Liver (tissue), 9 donors: Measurements from ENCODE around the gene MST1R. TPM values are rescaled to one million over a fixed set of nuclear protein-coding genes. Genes with fewer than 3 reads are reported as not detected.
"Not testable (repeated sequence)": the region's sequence is repeated elsewhere in the genome, so short reads cannot be mapped to it uniquely, and the experiment has no call there.

Source experiments
- DNase-seq: peaks from one replicate; pipeline ENCODE4 v3.0.0-alpha.2; 2017; ENCODE audit warnings: low spot score
- H3K27ac ChIP-seq, 2 donors: one replicate each; pipeline ENCODE4 v1.7.0; 2013; ENCODE audit warnings: inconsistent platforms in 2 of 2, low read length in 2 of 2, control low read depth in 1 of 2, low read depth in 1 of 2, mild to moderate bottlenecking in 1 of 2
- H3K27me3 ChIP-seq, 4 donors: one replicate each; pipeline versions ENCODE4 v1.6.1 to v1.7.0; 2013; ENCODE audit warnings: low read length in 3 of 4, inconsistent platforms in 1 of 4, mild to moderate bottlenecking in 1 of 4, moderate library complexity in 1 of 4; ENCODE audit not compliant: control insufficient read depth in 4 of 4, insufficient read depth in 4 of 4
- H3K36me3 ChIP-seq, 4 donors: one replicate each; pipeline versions ENCODE4 v1.6.1 to v1.7.0; 2013; ENCODE audit warnings: low read length in 3 of 4, mild to moderate bottlenecking in 3 of 4, low read depth in 1 of 4, moderate library complexity in 1 of 4; ENCODE audit not compliant: control insufficient read depth in 4 of 4, insufficient read depth in 3 of 4
- H3K4me1 ChIP-seq, 4 donors: one replicate each; pipeline versions ENCODE4 v1.6.1 to v1.7.0; 2013; ENCODE audit warnings: low read length in 3 of 4, mild to moderate bottlenecking in 3 of 4, moderate library complexity in 1 of 4; ENCODE audit not compliant: control insufficient read depth in 4 of 4, insufficient read depth in 4 of 4
- H3K4me3 ChIP-seq, 3 donors: one replicate each; pipeline versions ENCODE4 v1.6.1 to v1.7.0; 2013; ENCODE audit warnings: low read length in 3 of 3, control low read depth in 1 of 3, low read depth in 1 of 3, mild to moderate bottlenecking in 1 of 3
- H3K9ac ChIP-seq, 2 donors: one replicate each; pipeline ENCODE4 v1.7.0; 2013; ENCODE audit warnings: low read length in 2 of 2, mild to moderate bottlenecking in 2 of 2, moderate library complexity in 2 of 2, control low read depth in 1 of 2, low read depth in 1 of 2
- H3K9me3 ChIP-seq, 4 donors: one replicate each; pipeline versions ENCODE4 v1.6.1 to v1.7.0; 2013; ENCODE audit warnings: low read length in 3 of 4; ENCODE audit not compliant: control insufficient read depth in 4 of 4
- CTCF ChIP-seq: fragments of 150-350 bp; IDR thresholded peaks from 2 replicates; pipeline ENCODE4 v1.5.1; 2017; ENCODE audit warnings: improper control_type of control experiment, low read depth, low read length; ENCODE audit not compliant: missing input control
- EGR1 ChIP-seq, 2 donors: IDR thresholded peaks; 2 replicates each; pipeline ENCODE4 v1.6.1; 2016 to 2018; ENCODE audit warnings: antibody characterized with exemption in 2 of 2, low read depth in 2 of 2
- RAD21 ChIP-seq, 2 donors: IDR thresholded peaks; 2 replicates each; pipeline ENCODE4 v1.6.1; 2016; ENCODE audit warnings: antibody characterized with exemption in 2 of 2, mild to moderate bottlenecking in 2 of 2
- SP1 ChIP-seq: IDR thresholded peaks from 2 replicates; pipeline ENCODE4 v1.6.1; 2018; ENCODE audit warnings: antibody characterized with exemption, mild to moderate bottlenecking
- WGBS: extraction: QIAGEN DNeasy Blood & Tissue Kit; methylation state at CpG from one replicate; pipeline ENCODE4 v1.1.7; 2013; 5-methylcytosine and 5-hydroxymethylcytosine counted together
- polyA plus RNA-seq, 2 donors: library from polyadenylated mRNA; stranded (reverse) in 1 of 2; unstranded in 1 of 2; fragments of 200-250 nt in 1 of 2; fragments of >200 nt in 1 of 2; fragmentation: Nextera tagmentation in 1 of 2; extraction: Ambion mirVana in 1 of 2; gene quantifications; one replicate each; pipeline versions ENCODE4 v1.2.1 to v1.2.3, GENCODE V29; 2013 to 2015
- total RNA-seq, 2 donors: library from RNA; depleted of rRNA; stranded (reverse); fragments of >200 nt; gene quantifications; one replicate each; pipeline ENCODE4 v1.2.3, GENCODE V29; 2014
- TF ChIP-seq, protein P1 (sequence below): IDR thresholded peaks from 2 replicates; pipeline ENCODE4 v1.6.1; 2016; ENCODE audit warnings: antibody characterized with exemption, mild to moderate bottlenecking
- donor health status: healthy.
- donor health status: healthy.
- donor health status: healthy.
- donor health status: healthy.
- donor health status: healthy.

The MST1R gene
- total and polyA plus RNA-seq, 4 donors = 0.10 to 0.56 (median 0.33) TPM

DNA sequence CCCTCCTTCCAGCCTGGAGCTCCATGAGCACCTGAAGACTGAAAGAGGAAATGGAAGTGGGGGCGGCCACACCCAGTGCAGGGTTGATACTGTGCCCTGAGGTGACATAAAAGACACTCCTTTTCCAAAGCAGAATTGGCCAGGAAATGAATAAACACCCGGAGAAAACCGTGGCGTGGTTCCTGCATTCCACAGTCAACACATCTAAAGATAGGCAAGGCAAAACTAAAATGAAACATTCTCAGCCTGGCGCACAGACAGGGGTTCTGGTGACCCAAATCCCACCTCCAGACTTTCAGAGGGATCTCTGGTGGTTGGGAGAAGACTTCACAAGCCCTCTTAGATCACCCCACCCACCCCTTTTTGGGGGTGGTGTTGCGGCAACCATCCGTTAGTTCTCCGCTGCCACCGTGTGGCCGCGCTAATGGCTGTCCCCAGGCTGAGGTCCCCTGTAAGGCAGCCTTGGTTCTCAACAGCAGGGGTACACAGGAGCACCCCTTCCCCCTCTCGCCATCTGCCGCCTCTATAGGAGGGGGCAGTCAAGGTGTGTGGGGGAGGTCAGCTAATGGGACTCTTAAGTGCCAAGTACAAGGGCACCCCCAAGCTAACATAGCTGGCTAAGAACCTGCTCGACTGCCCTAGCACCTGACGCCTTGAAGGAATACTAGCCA, 2.5 kb upstream of the MST1R start:
- Histone ChIP-seq H3K4me1 (peaks cover 4 to 14% (median 6%) of the 10 kb centered on the region in 4 donors), H3K36me3 (peaks cover 0 to 20% (median 2%) of the 10 kb centered on the region in 4 donors), H3K9me3 (no peaks in the 10 kb centered on the region), H3K27me3 (no peaks in the 10 kb centered on the region), H3K9ac (no peak overlapping the region), H3K4me3 (no peak overlapping the region), H3K27ac (no peak overlapping the region)
- WGBS = 22% methylated on average over 15 of the region's 15 CpGs
- TF ChIP-seq CTCF (peak; percentile 50), SP1 (no peak), RAD21 (IDR thresholded peaks at IDR 0.05) (peak; percentile 70 to 81)
- DNase-seq = peak; percentile 49

DNA sequence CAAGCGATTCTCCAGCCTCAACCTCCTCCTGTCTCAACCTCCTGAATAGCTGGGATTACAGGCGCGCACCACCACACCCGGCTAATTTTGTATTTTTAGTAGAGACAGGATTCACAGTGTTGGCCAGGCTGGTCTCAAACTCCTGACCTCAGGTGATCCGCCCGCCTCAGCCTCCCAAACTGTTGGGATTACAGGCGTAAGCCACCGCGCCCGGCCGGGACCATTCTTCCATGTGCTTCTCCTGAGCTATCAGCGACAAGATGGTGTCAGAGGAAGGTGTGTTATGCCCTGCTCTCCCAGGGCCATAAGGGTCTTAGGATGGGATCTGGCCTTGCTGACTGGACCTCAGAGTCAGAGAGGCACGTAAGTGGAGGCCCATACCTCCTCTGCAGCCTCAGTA, 775 bp upstream of the MST1R start:
- not testable (repeated sequence) for H3K9me3 ChIP-seq, H3K27ac ChIP-seq, H3K4me3 ChIP-seq, H3K9ac ChIP-seq, H3K27me3 ChIP-seq, DNase-seq, H3K36me3 ChIP-seq
- H3K4me1 ChIP-seq = peaks cover 4 to 14% (median 6%) of the 10 kb centered on the region in 4 donors
- 96% methylated on average over 13 of the region's 13 CpGs for WGBS

- no peak for DNase-seq
- H3K9ac ChIP-seq = no peak overlapping the region
- no peak overlapping the region for H3K27ac ChIP-seq
- H3K36me3 ChIP-seq = no peaks in the 10 kb centered on the region
- WGBS = 96% methylated on average over 44 of the region's 44 CpGs
- no peaks in the 10 kb centered on the region for H3K27me3 ChIP-seq
- peaks cover 4 to 14% (median 6%) of the 10 kb centered on the region in 4 donors for H3K4me1 ChIP-seq
- H3K9me3 ChIP-seq = no peaks in the 10 kb centered on the region
- H3K4me3 ChIP-seq = no peak overlapping the region
- TF ChIP-seq, protein P1, sequence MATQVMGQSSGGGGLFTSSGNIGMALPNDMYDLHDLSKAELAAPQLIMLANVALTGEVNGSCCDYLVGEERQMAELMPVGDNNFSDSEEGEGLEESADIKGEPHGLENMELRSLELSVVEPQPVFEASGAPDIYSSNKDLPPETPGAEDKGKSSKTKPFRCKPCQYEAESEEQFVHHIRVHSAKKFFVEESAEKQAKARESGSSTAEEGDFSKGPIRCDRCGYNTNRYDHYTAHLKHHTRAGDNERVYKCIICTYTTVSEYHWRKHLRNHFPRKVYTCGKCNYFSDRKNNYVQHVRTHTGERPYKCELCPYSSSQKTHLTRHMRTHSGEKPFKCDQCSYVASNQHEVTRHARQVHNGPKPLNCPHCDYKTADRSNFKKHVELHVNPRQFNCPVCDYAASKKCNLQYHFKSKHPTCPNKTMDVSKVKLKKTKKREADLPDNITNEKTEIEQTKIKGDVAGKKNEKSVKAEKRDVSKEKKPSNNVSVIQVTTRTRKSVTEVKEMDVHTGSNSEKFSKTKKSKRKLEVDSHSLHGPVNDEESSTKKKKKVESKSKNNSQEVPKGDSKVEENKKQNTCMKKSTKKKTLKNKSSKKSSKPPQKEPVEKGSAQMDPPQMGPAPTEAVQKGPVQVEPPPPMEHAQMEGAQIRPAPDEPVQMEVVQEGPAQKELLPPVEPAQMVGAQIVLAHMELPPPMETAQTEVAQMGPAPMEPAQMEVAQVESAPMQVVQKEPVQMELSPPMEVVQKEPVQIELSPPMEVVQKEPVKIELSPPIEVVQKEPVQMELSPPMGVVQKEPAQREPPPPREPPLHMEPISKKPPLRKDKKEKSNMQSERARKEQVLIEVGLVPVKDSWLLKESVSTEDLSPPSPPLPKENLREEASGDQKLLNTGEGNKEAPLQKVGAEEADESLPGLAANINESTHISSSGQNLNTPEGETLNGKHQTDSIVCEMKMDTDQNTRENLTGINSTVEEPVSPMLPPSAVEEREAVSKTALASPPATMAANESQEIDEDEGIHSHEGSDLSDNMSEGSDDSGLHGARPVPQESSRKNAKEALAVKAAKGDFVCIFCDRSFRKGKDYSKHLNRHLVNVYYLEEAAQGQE = no peak
- TF ChIP-seq EGR1 (IDR thresholded peaks at IDR 0.05; ENCODE audit: low read depth in 2 of 2) = no peak
Observed at GRCh38 chr3:49902511-49903345, 945 bp downstream of the MST1R start.
